Ovary (tissue), 9 donors: ENCODE results near the gene MGAT4B. TPM values are rescaled to one million over a fixed set of nuclear protein-coding genes. Genes with fewer than 3 reads are reported as not detected.

ENCODE experiments used
- DNase-seq, 5 donors: peaks; one replicate each; pipeline ENCODE4 v3.0.0-alpha.2; 2019 to 2020
- H3K27ac ChIP-seq, 2 donors: fragments of 200-600 bp; one replicate each; pipeline versions ENCODE4 v1.5.1 to v1.8.0; 2019 to 2022
- H3K27me3 ChIP-seq: fragments of 200-600 bp; one replicate; pipeline ENCODE4 v1.8.0; 2022
- H3K36me3 ChIP-seq: fragments of 200-600 bp; sonication (generic); one replicate; pipeline ENCODE4 v1.5.1; 2019
- H3K4me1 ChIP-seq: one replicate; pipeline ENCODE4 v1.8.1; 2013; ENCODE audit warnings: mild to moderate bottlenecking, moderate library complexity; ENCODE audit not compliant: insufficient read depth
- H3K4me3 ChIP-seq: fragments of 200-600 bp; sonication (generic); one replicate; pipeline ENCODE4 v1.5.1; 2017
- H3K9me3 ChIP-seq, 2 donors: fragments of 200-600 bp in 1 of 2; sonication (generic) in 1 of 2; one replicate each; pipeline versions ENCODE4 v1.5.1 to v1.8.1; 2013 to 2019; ENCODE audit warnings: mild to moderate bottlenecking in 1 of 2, moderate library complexity in 1 of 2
- EP300 ChIP-seq: sonication (generic); formaldehyde crosslinking; IDR thresholded peaks from one replicate; pipeline ENCODE4 v1.6.1; 2017; ENCODE audit warnings: antibody characterized with exemption
- POLR2A ChIP-seq: fragments of 450-650 bp; IDR thresholded peaks from one replicate; pipeline ENCODE4 v1.6.1; 2017; ENCODE audit warnings: antibody characterized with exemption, mild to moderate bottlenecking, moderate library complexity
- WGBS, 3 donors: extraction: QIAGEN DNeasy Blood & Tissue Kit in 1 of 3; methylation state at CpG; one replicate each; pipeline versions ENCODE4 v1.1.5 to v1.1.7; 2013 to 2017; 5-methylcytosine and 5-hydroxymethylcytosine counted together
- intact Hi-C, 4 donors: fragments of 100-400 bp; cut with DNase I; formaldehyde crosslinking; loops; one replicate each; pipeline versions ENCODE4 v1.11.0 to v1.15.1; 2022 to 2023
- polyA plus RNA-seq, 2 donors: library from polyadenylated mRNA; stranded (reverse); fragments of 200-250 nt in 1 of 2; fragments of 350-450 nt in 1 of 2; fragmentation: Illumina TruSeq in 1 of 2; extraction: RNeasy Lipid Tissue Mini Kit (QIAGEN cat#74804) in 1 of 2; gene quantifications; one replicate each; pipeline ENCODE4 v1.2.3, GENCODE V29; 2013 to 2014
- total RNA-seq, 7 donors: library from RNA; depleted of rRNA in 2 of 7; stranded (reverse); fragments of >200 nt in 2 of 7; fragmentation: NEBNext Ultra II Directional in 3 of 7; extraction: Animal tissue kit (Norgen Biotek cat#: 25700) in 3 of 7; gene quantifications; one replicate each; pipeline versions ENCODE4 v1.1.0 to v1.2.4, GENCODE V29; 2016 to 2023
- TF ChIP-seq, protein P1 (sequence below), 3 donors: fragments of 450-650 bp in 2 of 3; fragments of 200-600 bp in 1 of 3; IDR thresholded peaks; one replicate each; pipeline versions ENCODE4 v1.5.1 to v1.8.0; 2016 to 2022; ENCODE audit warnings: antibody characterized with exemption in 3 of 3, mild to moderate bottlenecking in 1 of 3
- donor health status: DM: no; HTN: no; CAD: no; lungs with moderate emphysema.
- donor health status: DM: no; HTN: no; CAD: no.
- donor health status: Bipolar disorder and iron deficiency.
- donor health status: DM: yes; HTN: yes; CAD: no.
- donor health status: DM: no; HTN: no; CAD: no.
- donor health status: DM: yes; HTN: yes; CAD: no.

Gene MGAT4B
- total and polyA plus RNA-seq, 9 donors, result 51.0 to 102 (median 65.6) TPM

DNA sequence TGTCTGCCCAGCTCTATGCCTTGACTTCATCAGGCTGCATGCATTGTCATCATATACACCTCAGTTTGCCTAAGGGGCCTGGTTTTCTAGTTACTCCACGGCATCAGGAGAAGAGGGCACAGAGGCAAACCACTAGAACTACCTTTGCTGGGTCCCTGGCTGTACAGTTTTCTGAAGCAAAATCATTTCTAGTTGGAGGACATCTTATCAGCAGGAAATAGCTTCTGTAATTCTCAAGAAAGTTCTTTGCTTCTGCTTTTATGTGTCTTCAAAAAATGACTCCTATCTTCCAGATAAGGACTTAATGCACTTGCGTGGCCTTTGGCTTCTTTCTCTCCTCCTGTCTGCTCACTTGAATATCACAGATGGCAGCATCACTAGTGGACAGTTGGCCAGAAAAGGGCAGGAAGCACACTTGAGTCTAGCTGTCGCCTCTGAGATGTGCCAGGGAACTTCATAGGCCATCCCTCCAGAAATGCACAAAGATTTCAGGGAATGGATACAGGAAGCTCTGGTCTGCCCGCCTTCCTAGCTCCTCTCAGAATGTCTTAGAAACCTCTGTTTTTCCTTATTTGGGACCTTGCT is 35.3 kb downstream of the MGAT4B start:
- DNase-seq, result no peak
- Histone ChIP-seq H3K36me3 (no peaks in the 10 kb centered on the region), H3K9me3 (no peaks in the 10 kb centered on the region), H3K4me1 (no peaks in the 10 kb centered on the region), H3K4me3 (no peak overlapping the region), H3K27me3 (no peaks in the 10 kb centered on the region), H3K27ac (no peak overlapping the region)
- intact Hi-C loops, result no loop called here
- TF ChIP-seq POLR2A (no peak), EP300 (no peak)
- TF ChIP-seq, protein P1, sequence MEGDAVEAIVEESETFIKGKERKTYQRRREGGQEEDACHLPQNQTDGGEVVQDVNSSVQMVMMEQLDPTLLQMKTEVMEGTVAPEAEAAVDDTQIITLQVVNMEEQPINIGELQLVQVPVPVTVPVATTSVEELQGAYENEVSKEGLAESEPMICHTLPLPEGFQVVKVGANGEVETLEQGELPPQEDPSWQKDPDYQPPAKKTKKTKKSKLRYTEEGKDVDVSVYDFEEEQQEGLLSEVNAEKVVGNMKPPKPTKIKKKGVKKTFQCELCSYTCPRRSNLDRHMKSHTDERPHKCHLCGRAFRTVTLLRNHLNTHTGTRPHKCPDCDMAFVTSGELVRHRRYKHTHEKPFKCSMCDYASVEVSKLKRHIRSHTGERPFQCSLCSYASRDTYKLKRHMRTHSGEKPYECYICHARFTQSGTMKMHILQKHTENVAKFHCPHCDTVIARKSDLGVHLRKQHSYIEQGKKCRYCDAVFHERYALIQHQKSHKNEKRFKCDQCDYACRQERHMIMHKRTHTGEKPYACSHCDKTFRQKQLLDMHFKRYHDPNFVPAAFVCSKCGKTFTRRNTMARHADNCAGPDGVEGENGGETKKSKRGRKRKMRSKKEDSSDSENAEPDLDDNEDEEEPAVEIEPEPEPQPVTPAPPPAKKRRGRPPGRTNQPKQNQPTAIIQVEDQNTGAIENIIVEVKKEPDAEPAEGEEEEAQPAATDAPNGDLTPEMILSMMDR (IDR thresholded peaks at IDR 0.05), result no peak
- WGBS, 3 donors, result 84 to 90% (median 89%) methylated on average over 4 of the region's 4 CpGs

DNA sequence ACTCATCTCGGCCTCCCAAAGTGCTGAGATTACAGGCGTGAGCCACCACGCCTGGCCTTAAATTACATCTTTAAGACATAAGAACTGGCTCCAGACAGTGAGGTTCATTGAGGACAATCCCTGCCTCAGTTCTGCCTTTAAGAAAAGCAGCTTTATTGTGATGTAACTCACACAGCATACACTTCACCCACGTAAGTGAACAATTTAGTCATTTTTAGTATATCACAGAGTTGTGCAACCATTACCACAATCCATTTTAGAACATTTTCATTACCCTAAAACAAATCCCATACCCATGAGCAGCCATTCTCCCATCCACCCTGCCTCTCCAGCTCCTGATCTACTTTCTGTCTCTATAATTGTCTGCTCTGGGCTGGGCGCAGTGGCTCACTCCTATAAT is 36.9 kb downstream of the MGAT4B start:
- Histone ChIP-seq H3K27me3 (no peaks in the 10 kb centered on the region), H3K36me3 (no peaks in the 10 kb centered on the region), H3K27ac (no peak overlapping the region), H3K9me3 (no peaks in the 10 kb centered on the region), H3K4me3 (no peak overlapping the region), H3K4me1 (no peaks in the 10 kb centered on the region)
- TF ChIP-seq EP300 (no peak), POLR2A (no peak)
- TF ChIP-seq, protein P1 (IDR thresholded peaks at IDR 0.05), result no peak
- no peak for DNase-seq
- intact Hi-C loops, result loop anchor here in 1 of 4 donors (10.0 kb wide), 1 partner anchor 135 kb away; the partner anchor contains the start of gene TBC1D9B
- 93 to 97% (median 96%) methylated on average over 5 of the region's 5 CpGs for WGBS, 3 donors

DNA sequence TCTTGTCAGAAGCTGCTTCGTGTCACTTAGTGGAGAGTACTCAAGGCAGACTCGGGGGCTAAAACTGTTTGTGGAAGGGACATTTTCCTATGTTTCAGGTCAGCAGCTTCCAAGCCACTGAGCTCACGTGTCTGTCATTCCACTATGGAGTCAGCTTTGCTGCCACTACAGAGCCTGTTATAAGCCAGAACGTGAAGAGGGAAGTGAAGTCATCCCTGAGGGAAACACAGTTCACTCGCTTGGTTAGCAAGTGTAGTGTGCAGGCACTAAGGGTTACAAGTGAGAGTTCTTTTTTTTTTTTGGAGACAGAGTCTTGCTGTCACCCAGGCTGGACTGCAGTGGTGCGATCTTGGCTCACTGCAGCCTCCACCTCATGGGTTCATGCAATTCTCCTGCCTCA is 37.4 kb downstream of the MGAT4B start:
- TF ChIP-seq, protein P1 (IDR thresholded peaks at IDR 0.05), result no peak
- no peak for TF ChIP-seq POLR2A
- TF ChIP-seq EP300, result no peak
- H3K4me3 ChIP-seq, result no peak overlapping the region
- H3K27ac ChIP-seq, result no peak overlapping the region
- intact Hi-C loops, result loop anchor here in 1 of 4 donors (10.0 kb wide), 1 partner anchor 136 kb away; the partner anchor contains the start of gene TBC1D9B
- no peaks in the 10 kb centered on the region for H3K36me3 ChIP-seq
- H3K4me1 ChIP-seq, result no peaks in the 10 kb centered on the region
- no peaks in the 10 kb centered on the region for H3K9me3 ChIP-seq
- 81 to 88% (median 87%) methylated on average over 6 of the region's 6 CpGs for WGBS, 3 donors
- no peak for DNase-seq
- no peaks in the 10 kb centered on the region for H3K27me3 ChIP-seq

DNA sequence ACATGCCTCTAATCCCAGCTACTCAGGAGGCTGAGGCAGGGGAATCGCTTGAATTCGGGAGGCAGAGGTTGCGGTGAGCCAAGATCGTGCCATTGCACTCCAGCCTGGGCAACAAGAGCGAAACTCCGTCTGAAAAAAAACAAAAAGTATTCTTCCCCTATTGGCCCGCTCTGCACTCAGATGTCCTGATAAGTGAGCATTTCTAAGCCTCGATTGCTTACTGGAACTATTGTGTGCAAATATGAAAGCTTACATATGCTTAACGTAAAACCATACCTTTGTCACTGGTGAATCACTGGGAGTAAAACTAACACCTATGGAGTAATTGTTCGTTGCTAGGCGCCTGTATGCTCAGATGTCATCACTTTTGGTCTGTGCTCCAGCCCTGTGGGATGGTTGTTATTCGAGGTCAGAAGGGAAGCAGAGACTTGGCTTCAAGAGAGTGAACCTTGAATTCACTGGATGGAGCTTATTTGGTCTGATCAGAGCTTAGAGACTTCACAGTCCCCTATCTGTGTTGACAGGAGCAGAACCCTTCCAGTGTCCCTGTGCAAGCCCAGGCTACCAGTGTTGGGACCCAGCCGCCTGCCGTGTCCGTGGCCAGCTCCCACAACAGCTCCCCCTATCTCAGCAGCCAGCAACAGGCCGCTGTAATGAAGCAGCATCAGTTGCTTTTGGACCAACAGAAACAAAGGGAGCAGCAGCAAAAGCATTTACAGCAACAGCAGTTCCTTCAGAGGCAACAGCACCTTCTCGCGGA is 38.2 kb downstream of the MGAT4B start:
- Histone ChIP-seq H3K4me3 (no peak overlapping the region), H3K36me3 (no peaks in the 10 kb centered on the region), H3K9me3 (no peaks in the 10 kb centered on the region), H3K4me1 (no peaks in the 10 kb centered on the region), H3K27ac (no peak overlapping the region), H3K27me3 (no peaks in the 10 kb centered on the region)
- no peak for TF ChIP-seq POLR2A
- TF ChIP-seq, protein P1 (IDR thresholded peaks at IDR 0.05), result no peak
- no peak for TF ChIP-seq EP300
- 84 to 87% (median 87%) methylated on average over 18 of the region's 18 CpGs for WGBS, 3 donors
- DNase-seq, result no peak
- intact Hi-C loops, result loop anchor here in 1 of 4 donors (10.0 kb wide), 1 partner anchor 136 kb away; the partner anchor contains the start of gene TBC1D9B
